Adrenal gland (tissue), 5 donors: Measurements from ENCODE around the gene FAIM.

Experiments used
- CTCF ChIP-seq, 6 experiments: fragments of 450-650 bp in 4 of 6; fragments of 200-600 bp in 2 of 6; sonication (generic) in 1 of 6; IDR thresholded peaks; 1 replicate in 5 of 6; 2 replicates in 1 of 6; pipeline versions ENCODE4 v1.5.1 to v1.8.0; 2016 to 2021; ENCODE audit warnings: antibody characterized with exemption in 6 of 6, mild to moderate bottlenecking in 2 of 6, moderate library complexity in 1 of 6
- POLR2A ChIP-seq, 2 donors: fragments of 450-650 bp; IDR thresholded peaks; one replicate each; pipeline ENCODE4 v1.6.1; 2017; ENCODE audit warnings: antibody characterized with exemption in 2 of 2, mild to moderate bottlenecking in 2 of 2, moderate library complexity in 1 of 2
- donor health status: DM: no; HTN: no; CAD: no.

GRCh38 chr3:138594150-138594934 lies 14.2 kb upstream of the FAIM start, which contains the start of gene CEP70:
- peak; percentile 77 to 98 (median 92) for TF ChIP-seq CTCF (IDR thresholded peaks at IDR 0.05)
- peak; percentile 90 to 95 for TF ChIP-seq POLR2A (IDR thresholded peaks at IDR 0.05)
